Astrocyte of the spinal cord (primary cell): ENCODE data around the gene SRP72.

ENCODE experiments used
- DNase-seq: peaks from one replicate; pipeline ENCODE4 v3.0.0; 2011; ENCODE audit warnings: low read depth, low spot score
- H3K4me3 ChIP-seq: 2 replicates; pipeline ENCODE4 v1.5.1; 2011; ENCODE audit warnings: low read depth, mild to moderate bottlenecking, low read length, moderate library complexity
- CTCF ChIP-seq: IDR thresholded peaks from 2 replicates; pipeline ENCODE4 v1.5.1; 2012; ENCODE audit warnings: low read depth, mild to moderate bottlenecking, low read length, inconsistent platforms
- in situ Hi-C: cut with HindIII; loops from 2 replicates; pipeline ENCODE4 v1.10.0; 2017; ENCODE audit warnings: low sequenced_read_pairs

The SRP72 gene

GRCh38 chr4:56535915-56536314 is 68.5 kb downstream of the SRP72 start:
- no peak for DNase-seq
- no peak for TF ChIP-seq CTCF
- H3K4me3 ChIP-seq: no peak overlapping the region
- in situ Hi-C loops: no loop called here

- DNase-seq: no peak
- H3K4me3 ChIP-seq: no peak overlapping the region
- in situ Hi-C loops: no loop called here
Measured at GRCh38 chr4:56537147-56537546, 69.7 kb downstream of the SRP72 start.

GRCh38 chr4:56540826-56541225 is 73.4 kb downstream of the SRP72 start:
- in situ Hi-C loops: no loop called here
- no peak for DNase-seq
- no peak for TF ChIP-seq CTCF
- H3K4me3 ChIP-seq: no peak overlapping the region

More at GRCh38 chr4:56537147-56537546, 69.7 kb downstream of the SRP72 start:
- TF ChIP-seq CTCF: no peak

GRCh38 chr4:56544573-56545131 is 77.2 kb downstream of the SRP72 start:
- H3K4me3 ChIP-seq: peak overlapping the region; percentile 33
- TF ChIP-seq CTCF: peak; percentile 94
- DNase-seq: peak; percentile 84
- in situ Hi-C loops: no loop called here

GRCh38 chr4:56550642-56551041 is 83.2 kb downstream of the SRP72 start:
- no peak for TF ChIP-seq CTCF
- no peak overlapping the region for H3K4me3 ChIP-seq
- no peak for DNase-seq
- in situ Hi-C loops: no loop called here

- in situ Hi-C loops: no loop called here
- TF ChIP-seq CTCF: no peak
- no peak overlapping the region for H3K4me3 ChIP-seq
- DNase-seq: no peak
Measured at GRCh38 chr4:56551516-56551915, 84.1 kb downstream of the SRP72 start.

- no peak overlapping the region for H3K4me3 ChIP-seq
- DNase-seq: peak; percentile 1
- in situ Hi-C loops: no loop called here
- no peak for TF ChIP-seq CTCF
Measured at GRCh38 chr4:56552273-56552672, 84.9 kb downstream of the SRP72 start.
